HG03432 (cell line): ENCODE data around the gene CCNJL.

ENCODE experiments used
- ATAC-seq: cut with Tn5 transposase; IDR thresholded peaks from one replicate; pipeline ENCODE4 v1.9.1; 2021; ENCODE audit warnings: mild to moderate bottlenecking, moderate library complexity; ENCODE audit not compliant: unreplicated experiment

Gene CCNJL

DNA sequence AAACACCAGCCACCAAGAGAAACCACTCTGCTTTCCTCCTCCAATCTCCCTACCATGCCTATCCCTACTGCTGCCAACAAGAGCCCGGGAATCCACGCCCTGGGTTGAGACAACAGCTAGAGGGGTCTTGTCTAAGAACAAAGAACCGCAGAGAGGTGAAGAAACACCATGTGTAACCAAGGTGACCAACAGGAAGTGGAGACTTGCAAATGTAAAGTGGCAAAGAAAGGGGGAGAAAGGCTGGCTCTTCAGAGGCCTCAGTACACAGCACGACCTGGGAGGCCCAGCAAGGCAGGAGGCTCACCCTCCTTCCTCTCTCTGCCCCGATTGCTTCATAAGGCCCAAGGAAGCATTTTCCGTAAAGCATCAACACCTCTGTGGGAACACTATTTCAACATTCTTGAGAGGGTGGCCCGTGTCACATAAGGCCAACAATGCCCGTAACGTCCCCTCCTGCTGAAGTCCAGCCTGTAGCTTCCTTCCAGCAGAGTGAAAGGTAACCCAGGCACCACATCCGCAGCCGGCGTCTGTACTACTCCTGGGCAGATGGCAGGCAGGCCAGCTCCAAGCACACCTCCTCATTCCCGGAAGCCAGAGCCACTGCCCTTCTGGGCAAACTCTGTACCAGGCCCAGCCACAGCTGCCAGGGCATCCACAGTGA, 18.3 kb downstream of the CCNJL start:
- peak; percentile 43 for ATAC-seq

DNA sequence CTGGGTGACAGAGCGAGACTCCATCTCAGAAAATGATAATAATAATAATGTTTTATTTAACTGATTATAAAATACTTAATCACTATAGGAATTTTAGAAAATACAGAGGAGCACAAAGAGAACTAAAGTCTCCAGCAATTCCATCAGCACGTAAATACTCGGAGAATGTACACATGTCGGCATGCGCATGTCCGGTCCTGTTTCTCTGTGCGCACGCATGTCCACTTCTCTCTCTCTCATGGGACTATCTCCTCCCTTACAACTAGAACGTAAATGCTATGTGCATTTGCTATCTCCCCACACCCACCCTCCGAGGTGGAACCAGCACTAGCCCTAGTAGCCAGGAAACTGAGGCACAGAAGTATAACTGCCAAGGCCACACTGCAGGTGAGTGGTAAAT, 19.0 kb downstream of the CCNJL start:
- ATAC-seq: no peak

DNA sequence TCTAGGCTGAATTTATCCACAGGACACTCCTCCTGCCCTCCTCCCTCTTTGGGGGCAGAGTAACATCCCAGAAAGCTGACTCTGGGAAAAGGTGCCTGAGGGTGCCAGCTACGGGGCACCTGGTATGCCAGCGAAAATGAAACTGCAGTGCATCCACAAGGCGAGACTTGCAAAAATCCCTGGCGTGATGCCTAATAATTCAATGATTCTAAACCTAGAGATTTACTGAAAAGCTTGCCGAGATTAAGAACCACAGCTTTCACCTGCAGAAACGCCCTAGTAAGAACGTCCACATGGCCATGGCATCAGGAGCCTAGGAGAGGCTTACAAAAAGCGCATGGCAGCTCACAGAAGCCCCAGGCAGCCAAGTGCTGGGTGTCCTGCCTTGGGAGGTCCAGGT, 20.9 kb downstream of the CCNJL start:
- ATAC-seq: no peak

DNA sequence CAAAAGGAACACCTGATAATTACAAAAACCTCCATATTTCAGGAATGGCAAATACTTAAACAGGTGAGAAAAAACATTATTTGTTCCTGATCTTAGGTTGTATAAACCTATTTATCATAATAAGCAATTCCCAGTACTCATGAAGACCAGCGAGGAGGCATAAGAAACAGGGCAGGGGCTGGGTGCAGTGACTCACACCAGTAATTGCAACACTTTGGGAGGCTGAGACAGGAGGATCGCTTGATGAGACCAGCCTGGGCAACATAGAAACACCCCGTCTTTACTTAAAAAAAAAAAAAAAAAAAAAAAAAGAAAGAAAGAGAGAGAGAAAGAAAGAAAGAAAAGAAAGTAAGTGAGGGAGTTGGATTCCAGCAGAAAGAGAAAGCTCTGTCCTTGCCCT, 21.6 kb downstream of the CCNJL start:
- ATAC-seq: no peak

DNA sequence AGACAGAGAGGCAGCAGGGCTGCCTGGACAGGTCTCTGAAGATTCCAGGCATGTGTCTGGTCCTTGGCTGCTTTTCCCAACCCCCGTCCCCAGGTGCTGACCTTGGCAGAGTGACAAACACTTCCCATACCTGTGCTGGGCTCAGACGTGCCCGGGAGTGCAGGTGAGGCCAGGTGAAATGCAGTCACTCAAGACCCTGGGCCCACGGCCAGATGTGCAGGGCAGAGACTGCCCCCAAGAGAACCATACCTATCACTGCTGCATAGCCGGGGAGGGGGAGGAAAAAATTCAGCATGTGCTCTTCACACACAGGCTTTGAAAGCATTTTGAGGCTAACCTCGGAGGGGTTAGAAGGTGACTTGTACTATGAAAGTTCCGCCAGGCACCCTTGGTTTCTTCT, 22.6 kb downstream of the CCNJL start:
- ATAC-seq: no peak

DNA sequence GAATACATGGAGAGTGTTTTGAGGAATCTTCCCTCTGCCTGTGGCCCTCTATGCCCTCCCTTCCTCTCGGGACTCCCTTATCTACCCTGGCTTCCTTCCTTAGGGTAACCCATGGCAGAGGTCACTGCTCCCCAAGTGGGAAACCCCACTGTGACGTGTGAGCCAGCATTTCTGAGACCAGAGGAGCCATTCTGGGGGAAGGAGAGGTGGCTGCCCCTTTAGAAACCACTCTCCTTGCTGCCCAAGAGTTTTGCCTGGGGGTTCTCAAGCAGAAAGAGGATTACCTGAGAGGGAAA, 23.1 kb downstream of the CCNJL start:
- no peak for ATAC-seq

DNA sequence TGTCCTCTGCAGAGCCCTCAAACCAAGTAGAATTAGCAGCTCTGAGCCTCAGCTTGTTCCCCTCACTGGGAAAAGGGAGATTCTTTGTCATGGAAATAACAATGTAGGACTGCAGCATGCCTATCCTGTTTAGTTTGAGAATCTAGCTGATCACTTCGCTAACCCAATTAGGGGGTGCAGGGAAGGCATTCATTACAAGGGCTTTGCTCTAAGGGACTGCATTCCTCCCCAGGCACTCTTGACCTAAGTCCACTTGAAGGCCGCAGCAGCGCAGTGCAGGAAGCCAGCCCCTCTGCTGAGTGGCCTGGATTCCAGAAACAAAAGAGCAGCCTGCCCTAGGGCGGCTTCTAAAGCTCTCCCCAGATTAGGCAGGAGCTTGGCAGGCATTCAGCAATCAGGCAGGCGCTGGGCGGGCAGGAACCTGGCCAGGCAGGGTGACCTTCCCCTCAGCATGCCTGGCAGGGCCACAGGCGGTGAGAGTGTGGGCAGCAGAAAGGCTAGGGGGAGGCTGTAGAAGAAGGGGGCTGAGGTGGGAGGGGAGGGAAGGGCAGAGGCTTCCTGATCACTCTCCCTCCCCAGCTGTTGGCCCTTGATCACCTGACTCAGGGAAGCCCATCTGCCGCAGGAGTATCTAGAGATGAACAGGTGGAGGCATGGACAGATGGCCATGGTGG, 24.8 kb downstream of the CCNJL start:
- no peak for ATAC-seq

DNA sequence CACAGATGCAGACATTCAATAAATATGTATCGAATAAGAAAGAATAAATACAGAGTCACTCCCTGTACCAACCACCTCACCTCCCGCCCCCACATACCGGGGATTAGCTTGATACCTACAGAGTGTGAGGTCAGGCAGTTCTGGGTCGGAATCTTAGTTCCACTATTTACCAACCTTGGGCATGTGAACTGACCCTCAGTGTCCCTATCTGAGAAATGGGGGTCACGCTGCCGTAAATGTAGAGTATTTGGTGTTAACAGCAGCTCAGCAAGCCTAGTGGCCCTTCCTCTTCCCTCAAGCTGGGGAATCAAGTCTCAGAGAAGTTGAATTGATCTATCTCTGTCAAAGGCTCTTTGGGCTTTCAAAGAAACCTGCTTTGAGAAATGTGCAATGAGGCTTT, 25.4 kb downstream of the CCNJL start:
- ATAC-seq: no peak

DNA sequence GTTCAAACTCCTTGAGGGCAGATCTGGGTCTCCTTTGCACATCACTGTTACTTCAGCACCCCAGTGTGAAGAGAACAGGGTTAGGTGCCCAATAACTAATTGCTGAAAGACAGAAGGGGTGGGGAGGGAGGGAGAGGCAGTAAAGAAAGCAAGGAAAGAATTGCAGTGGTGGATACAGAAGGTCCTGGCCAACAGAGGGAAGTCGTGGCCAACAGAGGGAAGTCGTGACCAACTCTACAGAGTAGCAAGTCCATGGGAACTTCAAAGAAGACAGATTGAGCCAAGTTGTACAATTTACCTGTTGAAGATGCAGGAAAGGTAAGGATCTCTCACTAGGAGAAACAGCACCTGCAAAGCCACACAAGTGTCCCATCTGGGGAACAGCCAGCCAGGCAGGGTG, 27.0 kb downstream of the CCNJL start:
- no peak for ATAC-seq

DNA sequence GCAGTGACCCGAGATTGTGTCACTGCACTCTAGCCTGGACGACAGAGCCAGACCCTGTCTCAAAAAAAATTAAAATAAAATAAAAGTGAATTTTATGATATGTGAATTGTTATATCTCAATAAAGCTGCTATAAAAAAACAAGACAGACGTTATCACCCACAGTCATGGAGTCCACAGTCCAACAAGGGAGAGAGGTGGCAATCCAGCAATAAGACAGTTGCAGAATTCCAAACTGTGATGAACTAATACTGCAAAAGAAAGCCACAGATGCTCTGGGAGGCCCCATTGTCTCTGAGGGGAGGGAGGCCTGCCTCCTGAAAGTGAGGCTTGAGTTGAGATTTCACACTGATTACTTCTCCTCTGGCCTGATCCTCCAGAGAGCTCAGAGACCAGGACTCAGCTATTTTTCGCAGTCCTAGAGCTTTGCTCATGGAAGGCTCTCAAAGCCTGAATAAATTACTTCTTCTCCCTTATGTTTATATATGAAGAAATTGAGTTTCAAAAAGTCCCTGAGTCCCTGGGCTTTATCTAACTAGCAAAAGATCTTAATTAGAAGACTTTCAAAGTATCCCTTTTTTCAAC, 28.0 kb downstream of the CCNJL start:
- no peak for ATAC-seq

DNA sequence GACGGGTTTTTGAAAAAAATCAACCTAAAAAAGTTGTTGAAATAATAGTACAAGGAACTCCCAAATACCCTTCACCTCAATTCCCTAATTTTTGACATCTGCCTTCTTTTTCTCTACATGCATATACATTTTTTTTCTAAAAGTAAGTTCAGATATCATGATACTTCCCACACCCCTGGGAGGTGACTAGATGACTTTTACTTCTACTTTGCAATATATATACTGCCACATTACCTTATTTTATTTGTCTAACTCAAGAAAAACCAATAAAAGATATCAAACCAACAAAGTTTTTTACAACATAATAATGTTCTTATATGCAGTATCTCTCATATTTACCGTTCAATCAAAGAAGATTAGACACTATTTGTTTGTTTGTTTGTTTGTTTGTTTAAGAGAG, 31.1 kb downstream of the CCNJL start:
- ATAC-seq: no peak

DNA sequence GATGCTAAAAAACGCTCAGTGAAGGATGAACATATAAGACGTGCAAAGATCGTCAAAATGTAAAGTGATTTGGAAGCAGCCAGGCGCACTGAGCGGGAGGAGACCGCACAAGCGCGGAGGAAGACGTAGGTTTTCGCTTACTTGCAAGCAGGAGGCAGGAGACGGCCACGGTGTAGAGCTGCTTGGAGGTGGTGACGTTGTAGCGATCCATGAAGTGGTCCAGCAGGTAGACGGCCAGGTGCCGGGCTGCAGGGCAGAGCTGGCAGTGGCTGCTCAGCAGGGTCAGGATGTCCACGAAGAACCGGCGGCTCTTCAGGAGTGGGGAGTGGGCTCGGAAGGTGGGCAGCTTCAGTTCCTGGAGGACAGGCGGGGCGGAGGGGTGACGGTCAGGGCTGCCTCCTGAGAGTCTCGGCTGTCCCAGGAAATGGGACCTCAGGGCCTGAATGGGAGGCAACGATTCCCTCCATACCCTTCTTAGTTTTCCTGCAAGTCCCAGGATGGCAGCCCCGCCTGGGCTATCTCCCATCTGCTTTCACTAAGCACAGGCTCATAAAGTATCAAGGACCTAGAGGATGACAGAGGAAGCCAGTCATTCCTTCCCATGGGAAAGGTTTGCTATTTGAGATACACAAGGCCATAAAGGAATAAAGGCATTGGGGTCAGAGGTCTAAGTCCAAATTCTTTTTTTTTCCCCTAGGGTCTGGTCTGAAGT, 31.8 kb downstream of the CCNJL start:
- no peak for ATAC-seq

DNA sequence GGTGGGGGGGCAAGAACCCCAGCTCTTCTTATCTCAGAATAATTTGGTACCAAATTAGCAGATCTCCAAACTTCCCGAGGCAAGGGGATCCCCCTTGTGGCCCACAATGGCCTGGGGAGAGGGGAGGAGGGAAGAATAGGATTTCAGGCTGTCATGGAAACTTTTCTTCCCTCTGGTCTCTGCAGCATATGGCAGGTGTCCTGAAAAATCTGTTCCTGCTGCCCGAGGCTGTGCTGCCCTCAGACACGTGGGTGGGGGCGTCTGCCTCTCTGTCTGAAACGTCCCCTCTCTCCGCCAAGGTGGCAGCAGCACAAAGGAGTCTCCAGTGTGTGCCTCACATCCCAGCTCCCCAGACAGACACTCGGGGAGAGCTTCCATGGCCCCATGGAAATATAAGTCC, 34.0 kb downstream of the CCNJL start:
- ATAC-seq: no peak

DNA sequence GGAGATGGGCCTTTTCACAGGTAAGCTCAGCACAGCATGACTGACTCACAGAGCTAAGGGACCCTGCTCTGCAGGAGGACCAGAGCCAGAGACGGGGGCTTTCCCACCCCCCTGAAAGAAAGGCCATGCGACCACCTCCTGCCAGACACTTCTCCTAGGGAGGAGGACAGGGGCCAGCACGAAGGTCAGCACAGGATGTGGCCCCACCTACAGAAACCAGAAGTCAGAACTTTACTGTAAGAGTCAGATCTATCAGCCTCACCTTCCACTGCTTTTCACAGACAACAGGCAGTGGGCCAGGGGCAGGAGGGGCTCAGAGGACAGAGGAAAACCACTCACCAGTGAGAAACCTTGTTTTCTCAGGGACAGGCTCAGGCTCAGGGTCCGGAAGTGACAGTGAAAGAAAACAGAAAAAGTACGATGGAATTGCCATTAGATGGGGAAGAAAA, 37.9 kb downstream of the CCNJL start:
- no peak for ATAC-seq

DNA sequence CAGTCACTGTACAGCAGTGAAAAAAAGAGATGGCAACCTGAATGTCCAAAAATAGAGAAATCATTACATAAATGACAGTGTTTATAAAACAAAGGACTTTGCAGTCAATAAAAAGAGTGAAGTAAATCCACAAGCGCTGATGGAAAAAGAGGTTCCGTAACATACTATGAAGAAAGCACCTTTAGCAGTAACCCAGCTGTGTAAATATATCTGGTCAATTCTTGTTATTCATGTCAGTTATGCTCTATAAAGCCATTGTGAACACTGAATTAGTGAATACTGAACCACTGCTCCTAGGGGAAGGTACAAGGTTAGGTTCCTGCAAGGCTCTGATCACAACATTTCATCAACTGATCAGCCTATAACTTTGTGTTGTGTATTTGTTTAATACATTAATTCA, 39.5 kb downstream of the CCNJL start:
- ATAC-seq: no peak

DNA sequence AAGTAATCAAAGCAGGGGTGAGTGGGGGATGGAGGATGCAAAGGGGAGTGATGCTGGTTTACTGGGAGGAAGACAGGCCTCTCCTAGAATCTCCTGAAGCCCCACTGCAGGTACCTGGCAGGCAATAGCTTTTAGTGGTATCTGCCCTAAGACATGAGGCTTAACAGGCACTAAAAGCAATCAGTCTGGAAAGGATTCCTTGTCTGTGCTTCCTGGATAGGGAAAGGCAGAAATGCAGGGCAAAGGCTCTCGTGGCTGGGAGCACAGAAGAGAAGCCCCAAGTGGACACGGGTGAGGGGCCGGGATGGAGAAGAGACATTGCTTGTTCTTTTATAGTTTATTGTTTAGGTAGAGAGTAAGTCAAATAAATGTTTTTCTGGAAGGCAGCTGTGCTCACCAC, 40.1 kb downstream of the CCNJL start:
- no peak for ATAC-seq

DNA sequence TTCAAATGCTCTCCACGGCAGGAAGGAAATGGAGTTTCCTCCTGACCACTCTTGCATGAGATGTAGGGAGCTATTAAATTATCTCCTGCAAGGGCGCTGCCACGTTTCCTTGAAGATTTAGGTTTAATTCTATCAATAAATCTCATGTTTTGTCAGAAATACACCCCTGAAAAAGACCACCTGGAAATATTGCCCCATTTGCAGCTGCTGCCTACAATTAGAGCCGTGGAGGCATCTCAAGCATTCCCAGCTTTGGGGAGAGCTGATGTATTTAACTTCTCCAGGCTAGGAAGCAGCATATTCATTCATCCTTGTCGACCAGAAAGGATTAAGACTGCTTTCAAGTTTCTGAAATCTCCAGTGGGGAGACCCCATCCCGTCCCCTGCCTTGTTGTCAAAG, 40.5 kb downstream of the CCNJL start:
- peak; percentile 12 for ATAC-seq

DNA sequence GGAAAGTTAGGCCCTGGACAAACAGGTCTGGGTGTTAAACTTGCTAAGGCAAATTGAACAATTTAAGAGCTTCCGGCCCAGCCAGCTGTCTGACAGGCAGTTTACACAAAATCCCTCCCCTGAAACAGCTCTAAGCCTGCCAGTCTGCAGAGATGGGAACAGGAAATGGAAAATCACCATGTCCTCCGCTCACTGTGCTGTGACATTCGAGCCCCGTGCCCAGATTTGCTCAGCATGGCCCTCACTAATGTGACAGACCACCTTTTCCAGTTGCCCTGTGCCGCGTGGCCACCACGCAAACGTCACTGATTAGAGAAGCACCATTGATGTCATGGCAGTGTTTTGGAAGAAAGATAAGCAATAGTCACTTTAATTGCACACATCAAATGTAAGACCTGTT, 41.0 kb downstream of the CCNJL start:
- peak; percentile 67 for ATAC-seq

DNA sequence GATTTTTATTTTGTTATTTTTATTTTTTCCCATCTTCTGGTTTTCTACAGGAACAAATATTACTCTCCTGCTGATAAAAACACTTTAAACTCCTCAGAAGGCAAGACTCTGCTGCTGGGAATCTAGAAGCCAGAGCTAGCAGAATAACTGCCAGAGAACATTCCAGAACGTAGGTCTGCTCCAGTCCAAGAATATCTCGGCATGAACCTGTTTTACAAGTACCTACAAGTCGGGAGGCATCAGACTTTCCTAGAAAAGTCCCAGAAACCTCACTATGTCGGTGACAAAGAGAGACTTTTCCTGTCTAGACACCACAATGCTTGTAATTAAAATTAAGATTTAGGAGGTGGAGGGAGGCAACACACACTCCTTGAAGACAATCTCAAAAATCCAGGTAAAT, 41.7 kb downstream of the CCNJL start:
- ATAC-seq: no peak

DNA sequence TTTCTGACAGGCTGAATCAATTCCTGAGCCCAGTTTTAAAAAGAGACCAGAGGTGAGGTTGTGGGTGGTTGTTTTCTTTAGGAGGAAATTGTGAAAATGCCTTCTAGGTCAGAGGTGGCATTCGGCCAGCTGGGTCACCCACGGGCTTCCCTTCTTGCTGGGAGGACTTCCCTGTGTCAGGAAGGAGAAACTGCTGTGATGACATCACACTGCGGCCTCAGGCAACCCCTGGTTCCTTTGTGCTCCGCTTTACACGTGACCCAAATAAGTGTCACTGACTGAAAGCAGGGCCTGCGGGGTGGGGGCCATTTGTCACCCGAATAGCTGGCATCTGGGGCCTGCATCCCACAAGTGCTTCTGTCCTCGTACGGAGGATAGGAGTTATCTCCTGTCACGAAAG, 43.3 kb downstream of the CCNJL start:
- no peak for ATAC-seq

DNA sequence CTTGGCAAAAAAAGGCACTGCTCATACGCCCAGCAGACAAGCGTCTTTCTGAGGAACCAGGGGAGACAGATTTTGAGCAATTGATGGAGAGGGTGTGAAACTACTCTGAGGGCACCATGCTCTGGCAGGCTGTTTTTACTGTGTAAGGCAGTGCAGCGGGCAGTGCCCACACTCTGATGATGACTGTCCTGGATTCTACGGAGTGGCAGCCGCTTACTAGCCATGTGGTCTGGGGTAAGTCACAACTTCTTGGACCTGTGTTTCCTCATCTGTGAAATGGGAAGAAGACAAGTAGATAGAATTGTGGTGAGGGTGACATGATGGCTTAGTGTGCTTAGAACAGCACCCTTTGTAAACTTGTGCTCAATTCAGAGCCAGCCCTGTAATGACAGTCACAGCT, 44.2 kb downstream of the CCNJL start:
- ATAC-seq: no peak

DNA sequence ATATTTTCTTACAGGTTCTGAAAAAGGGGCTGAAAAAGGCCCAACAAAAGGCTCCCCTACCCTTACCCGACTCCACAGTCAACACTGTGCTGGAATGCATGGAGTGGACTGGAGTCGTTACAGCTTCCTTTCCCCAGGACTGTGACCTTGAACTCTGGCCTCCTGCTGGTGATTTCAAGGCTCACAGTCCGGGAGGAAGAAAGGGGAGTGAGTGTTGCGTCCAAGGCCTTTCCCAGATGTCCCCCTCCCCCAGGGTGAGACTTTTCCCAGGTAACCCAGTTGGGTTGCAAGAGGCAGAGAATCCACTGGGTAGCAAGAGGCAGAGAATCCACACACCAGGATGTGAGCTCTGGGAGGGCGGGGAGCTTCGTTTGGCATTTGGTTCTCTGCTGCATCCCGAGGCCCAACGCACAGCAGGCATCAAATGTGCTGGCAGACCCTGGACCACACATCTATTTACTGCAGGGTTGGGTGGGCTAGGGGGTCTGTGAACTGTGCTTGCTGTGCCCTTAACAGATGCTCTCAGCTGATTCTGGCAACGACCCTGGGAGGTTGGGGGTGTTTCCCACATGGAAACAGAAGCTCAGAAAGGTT, 45.5 kb downstream of the CCNJL start:
- no peak for ATAC-seq
